H9 (cell line): ENCODE measurements around the gene ACOXL. TPM values are rescaled to one million over a fixed set of nuclear protein-coding genes. Genes with fewer than 3 reads are reported as not detected.

Experiments
- DNase-seq: peaks from one replicate; pipeline ENCODE4 v3.0.0-alpha.2; 2017
- H2AFZ ChIP-seq: one replicate; pipeline ENCODE4 v1.6.1; 2013; ENCODE audit warnings: mild to moderate bottlenecking, low read length, control low read depth, moderate library complexity
- H2AK5ac ChIP-seq: 2 replicates; pipeline ENCODE4 v1.6.1; 2013; ENCODE audit warnings: low read length, control low read depth, mixed read lengths; ENCODE audit not compliant: insufficient read length
- H2BK120ac ChIP-seq: one replicate; pipeline ENCODE4 v1.6.1; 2013; ENCODE audit warnings: low read depth, mild to moderate bottlenecking, low read length, control low read depth, inconsistent platforms; ENCODE audit not compliant: poor library complexity, severe bottlenecking
- H2BK12ac ChIP-seq: 2 replicates; pipeline ENCODE4 v1.6.1; 2013; ENCODE audit warnings: low read length, control low read depth, mixed read lengths, low read depth; ENCODE audit not compliant: insufficient read length
- H2BK15ac ChIP-seq: 2 replicates; pipeline ENCODE4 v1.6.1; 2013; ENCODE audit warnings: low read depth, low read length, control low read depth
- H2BK20ac ChIP-seq: one replicate; pipeline ENCODE4 v1.6.1; 2013; ENCODE audit warnings: low read depth, mild to moderate bottlenecking, low read length, control low read depth, inconsistent platforms; ENCODE audit not compliant: poor library complexity, severe bottlenecking
- H2BK5ac ChIP-seq: 2 replicates; pipeline ENCODE4 v1.6.1; 2013; ENCODE audit warnings: low read length, control low read depth, mixed read lengths; ENCODE audit not compliant: insufficient read length
- H3K14ac ChIP-seq: 2 replicates; pipeline ENCODE4 v1.6.1; 2013; ENCODE audit warnings: low read length, control low read depth; ENCODE audit not compliant: insufficient read depth
- H3K18ac ChIP-seq: 2 replicates; pipeline ENCODE4 v1.6.1; 2013; ENCODE audit warnings: low read depth, mild to moderate bottlenecking, mixed read lengths, low read length, control low read depth; ENCODE audit not compliant: insufficient read length
- H3K23ac ChIP-seq: 2 replicates; pipeline ENCODE4 v1.6.1; 2013; ENCODE audit warnings: low read length, control low read depth, mixed read lengths, low read depth; ENCODE audit not compliant: insufficient read length
- H3K23me2 ChIP-seq: 2 replicates; pipeline ENCODE4 v1.6.1; 2013; ENCODE audit warnings: low read depth, mild to moderate bottlenecking, mixed read lengths, low read length, control low read depth; ENCODE audit not compliant: insufficient read length, poor library complexity, severe bottlenecking
- H3K27ac ChIP-seq: 2 replicates; pipeline ENCODE4 v1.5.1; 2013; ENCODE audit warnings: low read length, control low read depth, mixed read lengths, low read depth; ENCODE audit not compliant: insufficient read length
- H3K27me3 ChIP-seq: 2 replicates; pipeline ENCODE4 v1.6.1; 2013; ENCODE audit warnings: low read length, control low read depth, inconsistent platforms; ENCODE audit not compliant: insufficient read depth
- H3K4ac ChIP-seq: 2 replicates; pipeline ENCODE4 v1.6.1; 2013; ENCODE audit warnings: low read depth, mild to moderate bottlenecking, control low read depth, inconsistent platforms, low read length, moderate library complexity
- H3K4me1 ChIP-seq: 2 replicates; pipeline ENCODE4 v1.6.1; 2013; ENCODE audit warnings: low read length, control low read depth, inconsistent platforms; ENCODE audit not compliant: insufficient read depth
- H3K4me2 ChIP-seq: 2 replicates; pipeline ENCODE4 v1.6.1; 2013; ENCODE audit warnings: low read length, control low read depth, mixed read lengths; ENCODE audit not compliant: insufficient read length, insufficient read depth
- H3K56ac ChIP-seq: 2 replicates; pipeline ENCODE4 v1.6.1; 2013; ENCODE audit warnings: low read depth, mild to moderate bottlenecking, mixed read lengths, low read length, control low read depth; ENCODE audit not compliant: insufficient read length
- H3K79me1 ChIP-seq: 2 replicates; pipeline ENCODE4 v1.6.1; 2013; ENCODE audit warnings: low read depth, mild to moderate bottlenecking, moderate library complexity, low read length, control low read depth, inconsistent platforms; ENCODE audit not compliant: insufficient read depth, poor library complexity, severe bottlenecking
- H3K79me2 ChIP-seq: 2 replicates; pipeline ENCODE4 v1.6.1; 2013; ENCODE audit warnings: low read length, control low read depth, inconsistent platforms; ENCODE audit not compliant: insufficient read depth
- H3K9ac ChIP-seq: 2 replicates; pipeline ENCODE4 v1.6.1; 2013; ENCODE audit warnings: low read length, control low read depth, mixed read lengths; ENCODE audit not compliant: insufficient read length; ENCODE audit errors: extremely low read depth
- H3K9me3 ChIP-seq: one replicate; pipeline ENCODE4 v1.6.1; 2013; ENCODE audit warnings: low read depth, low read length, inconsistent platforms; ENCODE audit not compliant: control insufficient read depth
- H3T11ph ChIP-seq: one replicate; pipeline ENCODE4 v1.6.1; 2013; ENCODE audit warnings: mild to moderate bottlenecking, low read length, control low read depth, inconsistent platforms
- H4K20me1 ChIP-seq: one replicate; pipeline ENCODE4 v1.6.1; 2013; ENCODE audit not compliant: control insufficient read depth, insufficient read length, insufficient read depth
- H4K5ac ChIP-seq: 2 replicates; pipeline ENCODE4 v1.6.1; 2013; ENCODE audit warnings: low read depth, mild to moderate bottlenecking, mixed read lengths, low read length, control low read depth; ENCODE audit not compliant: insufficient read length
- H4K8ac ChIP-seq: replicated peaks from 2 replicates; pipeline ENCODE4 v1.6.1; 2013; ENCODE audit warnings: low read length, control low read depth, mixed read lengths, low read depth; ENCODE audit not compliant: insufficient read length
- H4K91ac ChIP-seq: 2 replicates; pipeline ENCODE4 v1.6.1; 2013; ENCODE audit warnings: low read depth, mild to moderate bottlenecking, moderate library complexity, mixed read lengths, low read length, control low read depth; ENCODE audit not compliant: insufficient read length
- H3K27ac Mint-ChIP-seq, 3 experiments: 2 replicates in 2 of 3; 3 replicates in 1 of 3; pipeline ENCODE4 v1.8.0; 2020 to 2021; ENCODE audit warnings: mixed read lengths in 3 of 3, mild to moderate bottlenecking in 1 of 3, moderate library complexity in 1 of 3
- H3K27me3 Mint-ChIP-seq: 2 replicates; pipeline ENCODE4 v1.8.0; 2021; ENCODE audit warnings: low read depth, mild to moderate bottlenecking, moderate library complexity, mixed read lengths
- H3K36me3 Mint-ChIP-seq, 3 experiments: 2 replicates in 2 of 3; 3 replicates in 1 of 3; pipeline ENCODE4 v1.8.0; 2020 to 2021; ENCODE audit warnings: low read depth in 3 of 3, mixed read lengths in 3 of 3; ENCODE audit not compliant: insufficient read depth in 1 of 3
- H3K4me1 Mint-ChIP-seq, 2 experiments: 2 replicates each; pipeline ENCODE4 v1.8.0; 2020; ENCODE audit warnings: mixed read lengths in 2 of 2
- H3K4me3 Mint-ChIP-seq, 2 experiments: 2 replicates in 1 of 2; 3 replicates in 1 of 2; pipeline ENCODE4 v1.8.0; 2020 to 2021; ENCODE audit warnings: mild to moderate bottlenecking in 2 of 2, mixed read lengths in 2 of 2, moderate library complexity in 1 of 2
- H3K9me3 Mint-ChIP-seq, 2 experiments: 2 replicates in 1 of 2; 3 replicates in 1 of 2; pipeline ENCODE4 v1.8.0; 2020; ENCODE audit warnings: mild to moderate bottlenecking in 2 of 2, mixed read lengths in 2 of 2, moderate library complexity in 1 of 2
- WGBS: extraction: QIAGEN DNeasy Blood & Tissue Kit; methylation state at CpG from one replicate; pipeline ENCODE4 v1.1.7; 2013; ENCODE audit warnings: missing lambda C conversion rate, low lambda C conversion rate, mixed read lengths; ENCODE audit not compliant: insufficient read length; ENCODE audit errors: extremely low coverage; 5-methylcytosine and 5-hydroxymethylcytosine counted together
- total RNA-seq: library from RNA; stranded (reverse); gene quantifications from 2 replicates; pipeline ENCODE4 v1.2.1, GENCODE V29; 2021
- TF ChIP-seq, protein P1 (sequence below): fragments of 200-600 bp; sonication (generic); conservative IDR thresholded peaks from 3 replicates; pipeline ENCODE4 v1.8.0; 2021; ENCODE audit warnings: antibody characterized with exemption, mild to moderate bottlenecking

The ACOXL gene
- total RNA-seq, 1 experiment from 2014 or later, result 37.6 TPM

DNA sequence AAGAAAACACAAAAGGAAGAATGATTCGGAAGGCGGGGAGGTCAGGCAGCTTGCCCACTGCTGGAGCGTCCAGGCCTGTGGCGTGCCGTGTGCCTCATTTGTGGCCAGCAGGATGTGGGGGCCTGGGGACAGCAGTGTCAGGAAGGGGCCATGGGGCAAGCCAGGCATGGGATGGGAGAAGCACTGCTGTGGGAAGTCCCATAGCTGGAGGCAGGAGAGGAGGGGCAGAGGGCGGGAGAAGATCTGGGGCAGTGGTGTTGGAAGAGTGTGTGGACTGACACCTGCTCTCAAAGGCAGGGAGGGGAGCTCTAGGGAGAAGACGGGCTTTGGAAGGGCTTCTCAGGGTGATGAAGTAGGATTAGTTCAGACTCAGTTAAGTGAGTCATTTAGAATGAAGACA lies 133.7 kb downstream of the ACOXL start:
- peak overlapping the region in 2 of 3 experiments; percentile 52 to 60; a peak in 4 of 7 replicates for H3K27ac Mint-ChIP-seq
- Histone ChIP-seq H3K18ac (no peak overlapping the region), H3K14ac (peak overlapping the region; percentile 67; the same call in 1 of the 2 replicates), H4K91ac (no peak overlapping the region), H3K4me2 (no peak overlapping the region), H3K79me2 (no peaks in the 10 kb centered on the region), H3K79me1 (no peaks in the 10 kb centered on the region), H3K27me3 (no peaks in the 10 kb centered on the region), H3K56ac (no peak overlapping the region), H4K8ac (no peak overlapping the region), H2BK120ac (no peak overlapping the region), H3K9ac (no peak overlapping the region), H2AK5ac (no peak overlapping the region), H3T11ph (no peak overlapping the region), H2BK5ac (no peak overlapping the region), H3K23ac (no peak overlapping the region), H4K5ac (no peak overlapping the region), H2AFZ (no peak overlapping the region), H3K23me2 (no peaks in the 10 kb centered on the region), H2BK20ac (no peak overlapping the region), H2BK15ac (no peak overlapping the region), H4K20me1 (no peaks in the 10 kb centered on the region), H2BK12ac (no peak overlapping the region), H3K4me1 (peaks cover 4% of the 10 kb centered on the region; the same call in 1 of the 2 replicates), H3K9me3 (no peaks in the 10 kb centered on the region), H3K27ac (no peak overlapping the region), H3K4ac (no peak overlapping the region)
- peaks cover 2 to 16% (median 15%) of the 10 kb centered on the region in 3 experiments; a peak in 5 of 7 replicates for H3K36me3 Mint-ChIP-seq
- H3K4me3 Mint-ChIP-seq, result no peak overlapping the region
- H3K27me3 Mint-ChIP-seq, result no peaks in the 10 kb centered on the region
- H3K9me3 Mint-ChIP-seq, result no peaks in the 10 kb centered on the region
- H3K4me1 Mint-ChIP-seq, result peaks cover 27 to 55% of the 10 kb centered on the region in 2 experiments
- TF ChIP-seq, protein P1, sequence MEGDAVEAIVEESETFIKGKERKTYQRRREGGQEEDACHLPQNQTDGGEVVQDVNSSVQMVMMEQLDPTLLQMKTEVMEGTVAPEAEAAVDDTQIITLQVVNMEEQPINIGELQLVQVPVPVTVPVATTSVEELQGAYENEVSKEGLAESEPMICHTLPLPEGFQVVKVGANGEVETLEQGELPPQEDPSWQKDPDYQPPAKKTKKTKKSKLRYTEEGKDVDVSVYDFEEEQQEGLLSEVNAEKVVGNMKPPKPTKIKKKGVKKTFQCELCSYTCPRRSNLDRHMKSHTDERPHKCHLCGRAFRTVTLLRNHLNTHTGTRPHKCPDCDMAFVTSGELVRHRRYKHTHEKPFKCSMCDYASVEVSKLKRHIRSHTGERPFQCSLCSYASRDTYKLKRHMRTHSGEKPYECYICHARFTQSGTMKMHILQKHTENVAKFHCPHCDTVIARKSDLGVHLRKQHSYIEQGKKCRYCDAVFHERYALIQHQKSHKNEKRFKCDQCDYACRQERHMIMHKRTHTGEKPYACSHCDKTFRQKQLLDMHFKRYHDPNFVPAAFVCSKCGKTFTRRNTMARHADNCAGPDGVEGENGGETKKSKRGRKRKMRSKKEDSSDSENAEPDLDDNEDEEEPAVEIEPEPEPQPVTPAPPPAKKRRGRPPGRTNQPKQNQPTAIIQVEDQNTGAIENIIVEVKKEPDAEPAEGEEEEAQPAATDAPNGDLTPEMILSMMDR, result no peak
- WGBS, result no CpG with 5 or more reads among the region's 7 CpGs
- no peak for DNase-seq
